Activated CD8-positive, alpha-beta T cell treated with anti-CD3 and anti-CD28 coated beads, Interleukin-2, amount 10 ng/mL, durations not matched to agents 7 days and 5 days (primary cell): ENCODE results near the gene CTDP1. TPM values are rescaled to one million over a fixed set of nuclear protein-coding genes. Genes with fewer than 3 reads are reported as not detected.

Experiments
- ATAC-seq: fragments of 150-1000 bp; cut with Tn5 transposase; one replicate; pipeline ENCODE4 v1.10.0; 2021; ENCODE audit warnings: moderate library complexity
- CTCF ChIA-PET: fragments of 350-600 bp; sonication (Branson Sonifier 250); formaldehyde crosslinking; loops from one replicate; lab custom pipeline; 2021; ENCODE audit warnings: antibody characterized with exemption; lab: Charles Lee
- POLR2A ChIA-PET: fragments of 350-600 bp; sonication (Branson Sonifier 250); formaldehyde crosslinking; loops from one replicate; lab custom pipeline; 2021; ENCODE audit warnings: antibody characterized with exemption; lab: Charles Lee
- DNase-seq: peaks from one replicate; pipeline ENCODE4 v3.0.0-alpha.2; 2020
- H3K27ac Mint-ChIP-seq: one replicate; pipeline ENCODE4 v1.8.0; 2021; ENCODE audit warnings: mild to moderate bottlenecking, mixed read lengths
- H3K27me3 Mint-ChIP-seq: one replicate; pipeline ENCODE4 v1.8.0; 2021; ENCODE audit warnings: low read depth, mixed read lengths
- H3K36me3 Mint-ChIP-seq: one replicate; pipeline ENCODE4 v1.8.0; 2021; ENCODE audit warnings: low read depth, mixed read lengths
- H3K4me1 Mint-ChIP-seq: one replicate; pipeline ENCODE4 v1.8.0; 2021; ENCODE audit warnings: low read depth, mixed read lengths
- H3K4me3 Mint-ChIP-seq: one replicate; pipeline ENCODE4 v1.8.0; 2021; ENCODE audit warnings: mild to moderate bottlenecking, mixed read lengths
- H3K9me3 Mint-ChIP-seq: one replicate; pipeline ENCODE4 v1.8.0; 2022; ENCODE audit warnings: mixed read lengths; ENCODE audit not compliant: insufficient read depth
- total RNA-seq, 2 experiments: library from RNA; stranded (reverse); gene quantifications; one replicate each; pipeline ENCODE4 v1.2.3, GENCODE V29; 2021

Gene CTDP1
- total RNA-seq, 2 experiments from 2014 or later, result 35.5 to 36.8 TPM

- no peaks in the 10 kb centered on the region for H3K9me3 Mint-ChIP-seq
- no peak for DNase-seq
- H3K27ac Mint-ChIP-seq, result no peak overlapping the region
- ChIA-PET POLR2A (no interaction called here), CTCF (no interaction called here)
- H3K4me1 Mint-ChIP-seq, result peaks cover 2% of the 10 kb centered on the region
- no peak overlapping the region for H3K4me3 Mint-ChIP-seq
- no peak for ATAC-seq
- peaks cover 51% of the 10 kb centered on the region for H3K27me3 Mint-ChIP-seq
- peaks cover 4% of the 10 kb centered on the region for H3K36me3 Mint-ChIP-seq
Observed at GRCh38 chr18:79787865-79788733, 108.5 kb downstream of the CTDP1 start.

- POLR2A ChIA-PET, result no interaction called here
- Mint-ChIP-seq H3K4me3 (no peak overlapping the region), H3K9me3 (no peaks in the 10 kb centered on the region), H3K4me1 (peaks cover 2% of the 10 kb centered on the region), H3K36me3 (peaks cover 4% of the 10 kb centered on the region), H3K27ac (no peak overlapping the region), H3K27me3 (peaks cover 54% of the 10 kb centered on the region)
- DNase-seq, result no peak
- CTCF ChIA-PET, result no interaction called here
- ATAC-seq, result no peak
Observed at GRCh38 chr18:79788734-79789085, 109.1 kb downstream of the CTDP1 start.

- Mint-ChIP-seq H3K4me3 (no peak overlapping the region), H3K36me3 (peaks cover 4% of the 10 kb centered on the region), H3K4me1 (peaks cover 2% of the 10 kb centered on the region), H3K27me3 (peaks cover 54% of the 10 kb centered on the region), H3K9me3 (no peaks in the 10 kb centered on the region), H3K27ac (no peak overlapping the region)
- ATAC-seq, result no peak
- CTCF ChIA-PET, result no interaction called here
- POLR2A ChIA-PET, result no interaction called here
- no peak for DNase-seq
Observed at GRCh38 chr18:79789091-79789891, 109.7 kb downstream of the CTDP1 start.

GRCh38 chr18:79789901-79790890, 110.6 kb downstream of the CTDP1 start:
- peaks cover 2% of the 10 kb centered on the region for H3K4me1 Mint-ChIP-seq
- ChIA-PET POLR2A (no interaction called here), CTCF (no interaction called here)
- ATAC-seq (no peak), DNase-seq (no peak)
- H3K4me3 Mint-ChIP-seq, result no peak overlapping the region
- no peaks in the 10 kb centered on the region for H3K9me3 Mint-ChIP-seq
- peaks cover 61% of the 10 kb centered on the region for H3K27me3 Mint-ChIP-seq
- H3K27ac Mint-ChIP-seq, result no peak overlapping the region
- peaks cover 4% of the 10 kb centered on the region for H3K36me3 Mint-ChIP-seq

- POLR2A ChIA-PET, result no interaction called here
- H3K4me1 Mint-ChIP-seq, result peaks cover 2% of the 10 kb centered on the region
- ATAC-seq, result no peak
- no peaks in the 10 kb centered on the region for H3K9me3 Mint-ChIP-seq
- peaks cover 64% of the 10 kb centered on the region for H3K27me3 Mint-ChIP-seq
- no peak overlapping the region for H3K4me3 Mint-ChIP-seq
- DNase-seq, result no peak
- CTCF ChIA-PET, result no interaction called here
- H3K36me3 Mint-ChIP-seq, result peaks cover 4% of the 10 kb centered on the region
- no peak overlapping the region for H3K27ac Mint-ChIP-seq
Observed at GRCh38 chr18:79790996-79791972, 111.7 kb downstream of the CTDP1 start.

- DNase-seq, result no peak
- no peaks in the 10 kb centered on the region for H3K9me3 Mint-ChIP-seq
- no peak overlapping the region for H3K4me3 Mint-ChIP-seq
- peaks cover 5% of the 10 kb centered on the region for H3K36me3 Mint-ChIP-seq
- peaks cover 61% of the 10 kb centered on the region for H3K27me3 Mint-ChIP-seq
- ChIA-PET POLR2A (interaction anchor here (0.6 kb wide), 1 partner anchor 451 kb away, joined by 3 read pairs; no protein-coding TSS in a partner anchor), CTCF (no interaction called here)
- no peak for ATAC-seq
- H3K27ac Mint-ChIP-seq, result no peak overlapping the region
- peaks cover 4% of the 10 kb centered on the region for H3K4me1 Mint-ChIP-seq
Observed at GRCh38 chr18:79792096-79792987, 112.7 kb downstream of the CTDP1 start.

GRCh38 chr18:79792988-79793355, 113.4 kb downstream of the CTDP1 start:
- Mint-ChIP-seq H3K36me3 (peaks cover 6% of the 10 kb centered on the region), H3K4me1 (peaks cover 5% of the 10 kb centered on the region), H3K9me3 (no peaks in the 10 kb centered on the region), H3K4me3 (no peak overlapping the region), H3K27me3 (peaks cover 59% of the 10 kb centered on the region), H3K27ac (no peak overlapping the region)
- ATAC-seq (no peak), DNase-seq (no peak)
- ChIA-PET CTCF (no interaction called here), POLR2A (interaction anchor here (0.6 kb wide), 1 partner anchor 451 kb away, joined by 3 read pairs; no protein-coding TSS in a partner anchor)

GRCh38 chr18:79794846-79795245, 115.2 kb downstream of the CTDP1 start:
- Mint-ChIP-seq H3K27me3 (peaks cover 59% of the 10 kb centered on the region), H3K36me3 (peaks cover 2% of the 10 kb centered on the region), H3K9me3 (no peaks in the 10 kb centered on the region), H3K4me3 (no peak overlapping the region), H3K4me1 (peaks cover 11% of the 10 kb centered on the region), H3K27ac (no peak overlapping the region)
- no peak for ATAC-seq
- no peak for DNase-seq
- POLR2A ChIA-PET, result no interaction called here
- CTCF ChIA-PET, result no interaction called here

- peaks cover 11% of the 10 kb centered on the region for H3K4me1 Mint-ChIP-seq
- peaks cover 60% of the 10 kb centered on the region for H3K27me3 Mint-ChIP-seq
- no peak for ATAC-seq
- no peak overlapping the region for H3K4me3 Mint-ChIP-seq
- CTCF ChIA-PET, result no interaction called here
- DNase-seq, result no peak
- peaks cover 2% of the 10 kb centered on the region for H3K36me3 Mint-ChIP-seq
- H3K9me3 Mint-ChIP-seq, result no peaks in the 10 kb centered on the region
- H3K27ac Mint-ChIP-seq, result no peak overlapping the region
- POLR2A ChIA-PET, result no interaction called here
Observed at GRCh38 chr18:79795446-79795845, 115.8 kb downstream of the CTDP1 start.

- H3K36me3 Mint-ChIP-seq, result peaks cover 2% of the 10 kb centered on the region
- peaks cover 56% of the 10 kb centered on the region for H3K27me3 Mint-ChIP-seq
- H3K4me3 Mint-ChIP-seq, result no peak overlapping the region
- POLR2A ChIA-PET, result no interaction called here
- H3K4me1 Mint-ChIP-seq, result peaks cover 11% of the 10 kb centered on the region
- no peak overlapping the region for H3K27ac Mint-ChIP-seq
- H3K9me3 Mint-ChIP-seq, result no peaks in the 10 kb centered on the region
- CTCF ChIA-PET, result no interaction called here
- ATAC-seq (no peak), DNase-seq (no peak)
Observed at GRCh38 chr18:79796016-79796415, 116.4 kb downstream of the CTDP1 start.
